Endometrial microvascular endothelial cells (primary cell): ENCODE results near the gene RREB1. TPM values are rescaled to one million over a fixed set of nuclear protein-coding genes. Genes with fewer than 3 reads are reported as not detected.
"Not testable (repeated sequence)": the region's sequence is repeated elsewhere in the genome, so short reads cannot be mapped to it uniquely, and the experiment has no call there.

Source experiments
- in situ Hi-C: cut with HindIII; loops from 2 replicates; pipeline ENCODE4 v1.10.0; 2017; ENCODE audit warnings: low sequenced_read_pairs, low pct_unique_long_range_greater_than_20kb; ENCODE audit errors: inconsistent ontology term
- total RNA-seq: library from RNA; depleted of rRNA; stranded (reverse); fragments of >200 nt; gene quantifications from one replicate; pipeline ENCODE4 v1.2.3, GENCODE V29; 2015; ENCODE audit errors: inconsistent ontology term

Gene RREB1
- total RNA-seq, 1 donor from 2014 or later: 12.4 TPM

- in situ Hi-C loops: no loop called here
Measured at GRCh38 chr6:7155871-7156579, 48.3 kb downstream of the RREB1 start.

DNA sequence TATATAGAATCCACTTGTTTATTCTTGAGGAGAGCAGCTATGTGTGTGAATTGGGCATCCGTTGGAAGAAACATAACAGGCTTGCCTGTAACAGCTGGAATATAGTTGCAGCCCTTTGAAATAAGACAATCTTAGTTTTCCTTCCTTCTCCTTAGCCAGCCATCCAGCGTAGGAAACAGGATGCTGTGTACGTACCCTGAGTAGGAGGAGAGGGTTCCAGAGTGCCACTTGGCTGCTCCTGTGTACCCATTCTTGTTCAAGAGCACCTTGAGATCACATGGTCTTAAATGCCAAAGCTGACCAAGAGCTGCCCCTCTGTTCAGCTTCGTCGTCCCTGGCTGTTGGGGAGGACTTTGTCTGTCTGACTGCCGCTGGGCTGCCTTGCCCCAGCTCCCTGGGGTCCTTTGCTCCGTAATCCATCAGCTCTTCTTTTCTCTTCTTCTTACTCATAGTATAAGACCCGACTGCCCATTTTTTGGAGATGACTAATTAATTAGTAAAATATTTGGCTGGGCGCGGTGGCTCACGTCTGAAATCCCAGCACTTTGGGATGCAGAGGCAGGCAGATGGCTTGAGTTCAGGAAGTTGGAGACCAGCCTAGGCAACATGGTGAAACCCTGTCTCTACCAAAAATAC, 49.0 kb downstream of the RREB1 start:
- in situ Hi-C loops: no loop called here

DNA sequence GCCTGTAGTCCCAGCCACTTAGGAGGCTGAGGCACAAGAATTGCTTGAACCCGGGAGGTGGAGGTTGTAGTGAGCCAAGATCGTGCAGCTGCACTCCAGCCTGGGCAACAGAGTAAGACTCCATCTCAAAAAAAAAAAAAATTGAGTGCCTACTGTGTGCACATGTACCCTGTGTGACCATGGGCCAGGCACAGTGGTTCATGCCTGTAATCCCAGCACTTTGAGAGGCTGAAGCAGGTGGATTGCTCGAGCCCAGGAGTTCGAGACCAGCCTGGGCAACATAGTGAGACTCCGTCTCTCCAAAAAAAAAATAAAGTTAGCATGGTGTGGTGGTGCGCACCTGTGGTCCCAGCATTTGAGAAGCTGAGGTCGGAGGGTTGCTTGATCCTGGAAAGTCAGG, 49.5 kb downstream of the RREB1 start:
- in situ Hi-C loops: not testable (repeated sequence)

DNA sequence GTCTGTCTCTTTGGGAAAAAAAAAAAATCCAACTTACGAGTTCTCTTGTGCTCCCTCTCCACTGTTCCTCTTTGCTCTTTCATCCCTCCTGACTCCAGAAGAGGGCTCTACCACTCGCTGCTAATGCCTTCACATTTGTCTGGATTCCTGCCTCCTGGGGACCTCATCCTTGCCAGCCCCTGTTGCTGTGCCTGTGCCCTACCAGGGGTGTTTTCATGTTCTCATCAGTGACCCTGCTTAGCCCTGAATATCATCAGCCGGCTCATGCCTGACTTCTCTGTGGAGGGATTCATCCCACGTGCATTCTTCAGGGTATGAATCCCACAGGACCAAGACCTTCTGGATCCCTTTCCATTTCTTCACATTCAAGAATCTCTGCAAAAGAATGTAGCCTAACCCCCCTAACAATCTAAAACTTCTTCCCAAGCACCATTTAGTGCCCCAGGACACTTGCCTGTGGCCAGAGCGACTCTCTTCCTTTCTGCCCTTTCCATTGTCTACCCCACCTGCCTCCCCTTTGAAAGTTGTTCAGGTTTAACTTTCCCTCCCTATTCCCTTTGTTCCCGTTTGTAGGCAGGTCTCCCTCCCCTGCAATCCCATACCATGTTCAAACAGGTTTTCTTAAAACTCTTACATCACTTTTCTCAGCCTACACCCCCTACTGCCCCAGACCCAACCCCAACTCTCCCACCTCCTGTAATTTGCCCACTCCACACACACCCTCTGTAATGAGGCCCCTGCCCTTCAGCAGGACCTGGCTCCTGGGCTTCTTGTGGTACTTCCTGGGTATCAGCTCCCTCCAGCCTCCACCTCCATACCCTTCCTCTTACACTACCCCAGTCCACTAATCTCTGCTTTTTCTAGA, 50.2 kb downstream of the RREB1 start:
- in situ Hi-C loops: no loop called here

DNA sequence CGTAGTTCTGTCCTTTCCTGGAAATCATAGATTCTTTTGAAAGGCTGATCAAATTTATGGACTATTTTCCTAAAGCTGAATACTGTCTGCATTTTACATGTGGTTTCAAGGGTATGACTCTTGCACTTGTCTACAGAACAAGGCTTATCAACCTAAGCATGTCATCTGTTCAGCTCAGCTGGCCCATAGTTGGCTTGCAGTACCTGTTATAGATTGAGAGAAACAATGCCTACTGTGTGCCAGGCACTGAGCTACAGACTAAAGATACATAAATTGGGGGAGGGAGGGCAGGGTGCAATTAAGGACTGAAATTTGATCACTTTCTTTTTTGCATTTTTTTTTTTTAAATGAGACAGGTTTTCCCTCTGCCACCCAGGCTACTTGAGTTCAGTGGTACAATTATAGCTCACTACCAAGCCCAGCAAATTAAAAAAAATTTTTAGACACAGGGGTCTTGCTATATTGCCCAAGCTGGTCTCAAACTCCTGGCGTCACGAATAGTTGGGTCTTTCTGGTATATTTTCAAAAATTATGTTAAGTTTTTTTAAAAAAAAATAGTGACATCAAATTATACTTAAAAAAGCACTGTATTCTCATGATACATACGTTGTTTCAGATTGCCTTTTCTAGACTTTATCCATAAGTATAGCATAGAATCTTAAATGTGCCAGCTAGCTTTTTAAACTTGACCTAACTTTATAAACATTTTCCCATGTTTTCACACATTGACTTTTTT, 52.2 kb downstream of the RREB1 start:
- in situ Hi-C loops: no loop called here

DNA sequence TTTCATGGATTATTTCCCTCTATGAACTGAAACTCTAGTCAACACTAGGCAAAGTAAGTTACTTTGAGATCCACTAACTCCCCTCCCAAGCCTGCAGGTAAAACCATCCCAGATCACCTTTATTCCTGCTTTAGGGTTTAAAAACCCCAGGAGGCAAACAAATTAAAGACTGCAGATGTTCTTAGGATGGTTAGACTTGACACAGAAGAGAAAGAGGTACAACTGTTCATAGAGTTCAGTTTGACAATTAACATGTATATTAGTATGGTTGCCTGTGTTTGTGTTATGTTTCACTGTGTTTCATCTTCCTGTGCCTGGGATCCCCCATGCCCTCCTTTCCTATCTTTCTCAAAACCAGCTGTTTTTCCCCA, 53.5 kb downstream of the RREB1 start:
- in situ Hi-C loops: no loop called here

DNA sequence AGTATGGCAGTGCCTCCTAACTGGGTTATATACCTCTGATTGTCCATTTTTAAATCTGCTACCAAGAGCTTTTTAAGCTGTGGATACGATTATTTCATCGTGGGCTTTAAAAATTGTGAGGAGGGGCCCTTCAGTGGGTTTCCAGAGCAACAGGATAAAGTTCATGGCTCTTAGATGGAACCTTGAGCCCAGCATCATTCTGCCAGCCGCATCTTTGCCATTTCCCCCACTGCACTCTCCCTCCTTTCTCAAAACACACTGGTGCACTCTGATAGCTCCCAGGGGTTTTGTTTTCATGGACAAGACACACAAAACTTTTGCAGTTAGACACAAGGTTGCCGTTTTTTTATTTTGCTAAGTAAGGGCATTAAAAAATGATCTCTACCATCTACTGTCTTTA, 54.1 kb downstream of the RREB1 start:
- in situ Hi-C loops: no loop called here

GRCh38 chr6:7163661-7164071, 55.9 kb downstream of the RREB1 start:
- in situ Hi-C loops: no loop called here

DNA sequence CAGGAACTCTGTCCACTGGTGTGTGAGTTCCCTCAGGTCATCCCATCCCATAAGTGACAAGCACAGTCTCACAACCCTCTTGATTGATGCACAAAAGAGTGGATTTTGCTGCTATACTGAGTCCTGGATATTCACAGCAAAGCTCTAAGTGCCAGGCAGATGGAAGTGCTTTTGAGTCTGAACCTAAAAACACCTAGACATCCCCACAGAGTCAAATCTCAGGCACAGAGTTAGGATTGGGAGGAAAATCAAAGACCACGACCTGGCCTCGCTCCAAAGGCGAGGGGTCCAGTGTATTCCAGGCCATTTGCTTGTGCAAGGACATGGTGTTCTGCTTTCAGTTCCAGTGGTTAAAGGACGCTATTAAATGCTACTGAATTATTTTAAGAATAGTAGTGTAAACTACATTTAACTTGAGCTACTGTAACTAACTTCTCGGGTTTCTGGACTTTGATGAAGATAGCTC, 56.8 kb downstream of the RREB1 start:
- in situ Hi-C loops: no loop called here

- in situ Hi-C loops: no loop called here
Measured at GRCh38 chr6:7165002-7165889, 57.5 kb downstream of the RREB1 start.

- in situ Hi-C loops: no loop called here
Measured at GRCh38 chr6:7165890-7166267, 58.1 kb downstream of the RREB1 start.

DNA sequence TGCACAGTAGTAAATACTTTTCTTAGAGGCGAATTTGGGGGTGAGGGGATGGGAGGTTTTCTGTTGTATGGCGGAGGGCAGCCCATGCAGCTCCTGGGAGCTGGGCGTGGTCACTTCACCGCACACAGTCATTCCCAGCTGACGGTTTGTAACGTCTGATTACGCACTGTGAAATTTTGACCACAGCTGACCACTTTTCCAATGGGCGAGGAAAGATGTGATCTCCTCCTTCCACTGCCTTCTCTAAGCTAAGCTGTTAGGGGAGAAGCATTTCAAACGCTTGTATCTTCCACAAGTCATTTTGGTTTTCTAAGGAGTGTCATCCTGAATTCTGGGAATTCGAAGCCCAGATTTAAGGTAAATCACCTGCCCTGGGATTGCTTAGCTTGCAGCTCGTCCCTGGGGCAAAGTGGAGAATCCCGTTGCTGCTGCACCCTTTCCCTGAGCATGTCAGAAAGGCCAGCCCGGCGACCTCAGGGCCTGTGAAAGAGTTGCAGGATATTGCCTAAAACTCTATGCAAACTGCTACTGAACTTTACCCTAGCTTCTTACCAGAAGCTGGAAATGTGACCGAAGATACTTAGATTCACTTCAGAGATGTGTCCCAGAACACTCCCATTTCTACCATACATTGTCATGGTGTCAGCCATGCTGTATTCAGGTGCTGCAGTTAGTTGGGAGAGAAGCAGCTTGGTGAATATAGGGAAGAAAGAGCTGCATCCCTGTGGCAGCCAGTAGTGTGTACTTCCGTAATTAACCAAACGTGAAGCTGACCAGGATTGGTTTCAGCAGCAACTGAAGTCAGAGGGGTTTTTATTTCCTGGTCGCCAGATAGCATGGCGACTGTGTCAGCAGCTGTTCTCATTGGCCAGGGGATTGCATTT, 58.9 kb downstream of the RREB1 start:
- in situ Hi-C loops: no loop called here

- in situ Hi-C loops: no loop called here
Measured at GRCh38 chr6:7169296-7169721, 61.5 kb downstream of the RREB1 start.

- in situ Hi-C loops: no loop called here
Measured at GRCh38 chr6:7170117-7170732, 62.5 kb downstream of the RREB1 start.

- in situ Hi-C loops: no loop called here
Measured at GRCh38 chr6:7171119-7171518, 63.4 kb downstream of the RREB1 start.

DNA sequence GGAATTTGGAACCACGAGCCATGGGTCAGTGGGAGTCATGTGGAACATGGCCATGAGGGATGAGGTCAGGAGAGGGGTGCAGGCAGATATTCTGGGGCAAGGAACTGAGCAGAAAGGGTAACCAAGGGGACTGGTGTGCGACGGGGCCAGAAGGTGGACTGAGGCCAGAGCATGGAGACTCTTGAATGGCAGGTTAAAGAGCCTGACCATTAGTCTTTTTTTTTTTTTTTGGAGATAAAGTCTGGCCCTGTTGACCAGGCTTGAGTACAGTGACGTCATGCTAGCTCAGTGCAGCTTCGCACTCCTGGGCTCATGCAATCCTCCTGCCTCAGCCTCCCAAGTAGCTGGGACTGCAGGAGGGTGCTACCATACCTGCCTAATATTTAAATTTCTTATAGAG, 64.0 kb downstream of the RREB1 start:
- in situ Hi-C loops: no loop called here

DNA sequence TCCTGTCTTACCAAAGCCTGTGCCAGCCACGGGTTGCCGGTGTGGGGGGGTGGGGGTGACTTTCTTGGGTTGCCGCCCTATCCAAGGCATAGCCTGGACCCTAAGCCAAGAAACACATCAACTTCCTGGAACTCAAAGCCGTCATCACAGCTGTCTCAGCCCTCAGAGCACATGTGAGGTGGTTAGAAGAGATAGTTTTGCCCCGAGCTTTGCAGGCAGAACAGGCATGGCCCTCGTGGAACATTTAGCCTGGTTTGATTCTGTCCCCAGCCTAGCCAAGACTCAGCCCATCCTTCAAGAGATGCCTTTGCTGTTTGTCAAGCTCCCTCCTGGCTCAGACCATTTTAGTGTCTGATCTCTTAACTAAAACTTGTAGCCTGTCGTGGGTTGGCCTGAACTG, 64.9 kb downstream of the RREB1 start:
- in situ Hi-C loops: no loop called here
